Panc1 (cell line): ENCODE measurements around the gene ADAM22. TPM values are rescaled to one million over a fixed set of nuclear protein-coding genes. Genes with fewer than 3 reads are reported as not detected.

ENCODE experiments used
- ATAC-seq: fragments of 200-7000 bp; cut with Tn5 transposase; 2 replicates; pipeline ENCODE4 v1.9.1; 2020; ENCODE audit warnings: mild to moderate bottlenecking, moderate library complexity
- BruUV-seq: library from RNA; stranded (reverse); fragments of 400-500 nt; replicated peaks from 2 replicates; lab custom pipeline; 2021; lab: Mats Ljungman, UMichigan
- CTCF ChIA-PET: fragments of 300-600 bp; sonication (Branson Sonifier 250); formaldehyde crosslinking; loops from one replicate; lab custom pipeline; 2022; ENCODE audit warnings: antibody characterized with exemption; lab: Charles Lee
- POLR2A ChIA-PET: fragments of 300-600 bp; sonication (Branson Sonifier 250); formaldehyde crosslinking; loops from one replicate; lab custom pipeline; 2022; ENCODE audit warnings: antibody characterized with exemption; lab: Charles Lee
- DNase-seq: peaks from one replicate; pipeline ENCODE4 v3.0.0-alpha.2; 2010; ENCODE audit warnings: low read depth, low spot score
- H3K27ac ChIP-seq: 2 replicates; pipeline ENCODE4 v1.5.1; 2011; ENCODE audit warnings: mild to moderate bottlenecking, low read length, inconsistent platforms
- H3K27me3 ChIP-seq: fragments of 200-500 bp; sonication (Bioruptor generic); 2 replicates; pipeline ENCODE4 v1.6.0; 2014; ENCODE audit warnings: low read length, inconsistent platforms; ENCODE audit not compliant: control insufficient read depth, insufficient read depth
- H3K36me3 ChIP-seq: fragments of 200-500 bp; sonication (Bioruptor generic); 2 replicates; pipeline ENCODE4 v1.5.1; 2014; ENCODE audit warnings: inconsistent platforms, mild to moderate bottlenecking, low read length, moderate library complexity; ENCODE audit not compliant: control insufficient read depth, insufficient read depth
- H3K4me1 ChIP-seq: 2 replicates; pipeline ENCODE4 v1.5.1; 2011; ENCODE audit warnings: inconsistent platforms, mild to moderate bottlenecking, low read length, moderate library complexity; ENCODE audit not compliant: control insufficient read depth, insufficient read depth
- H3K4me3 ChIP-seq, 2 experiments: 2 replicates each; pipeline ENCODE4 v1.5.1; 2011 to 2012; ENCODE audit warnings: low read depth in 2 of 2, low read length in 2 of 2, mild to moderate bottlenecking in 2 of 2, inconsistent platforms in 1 of 2, moderate library complexity in 1 of 2
- H3K9me3 ChIP-seq: fragments of 200-500 bp; sonication (Bioruptor generic); 2 replicates; pipeline ENCODE4 v1.5.1; 2014; ENCODE audit warnings: low read depth, mild to moderate bottlenecking, inconsistent platforms, low read length, moderate library complexity; ENCODE audit not compliant: control insufficient read depth, insufficient read depth
- POLR2AphosphoS5 ChIP-seq: IDR thresholded peaks from 2 replicates; pipeline ENCODE4 v1.6.1; 2012; ENCODE audit warnings: mild to moderate bottlenecking, low read depth, low read length, moderate library complexity
- REST ChIP-seq, 2 experiments: IDR thresholded peaks; 2 replicates each; pipeline ENCODE4 v1.6.1; 2011 to 2012; ENCODE audit warnings: low read depth in 2 of 2, control low read depth in 1 of 2, low read length in 1 of 2, mild to moderate bottlenecking in 1 of 2, moderate library complexity in 1 of 2; ENCODE audit not compliant: insufficient read depth in 1 of 2
- SIN3A ChIP-seq: IDR thresholded peaks from 2 replicates; pipeline ENCODE4 v1.6.1; 2012; ENCODE audit warnings: low read depth, mild to moderate bottlenecking, low read length, moderate library complexity, borderline replicate concordance; ENCODE audit not compliant: insufficient read depth
- TCF7L2 ChIP-seq: IDR thresholded peaks from 2 replicates; pipeline ENCODE4 v1.6.1; 2011; ENCODE audit warnings: mild to moderate bottlenecking, low read depth, low read length, inconsistent platforms
- in situ Hi-C: cut with HindIII; loops from 2 replicates; pipeline ENCODE4 v1.10.0; 2016; ENCODE audit warnings: low sequenced_read_pairs, low pct_unique_long_range_greater_than_20kb
- intact Hi-C: fragments of 100-400 bp; cut with micrococcal nuclease; formaldehyde crosslinking; loops from one replicate; pipeline ENCODE4 v1.10.0; 2022; ENCODE audit not compliant: unreplicated experiment
- total RNA-seq: library from RNA; stranded (reverse); gene quantifications from one replicate; pipeline ENCODE4 v1.2.1, GENCODE V29; 2021; ENCODE audit not compliant: unreplicated experiment
- TF ChIP-seq, protein P1 (sequence below): fragments of 450-650 bp; IDR thresholded peaks from 2 replicates; pipeline ENCODE4 v1.5.1; 2017; ENCODE audit warnings: mild to moderate bottlenecking

ADAM22 gene
- total RNA-seq, 1 experiment from 2014 or later, result 4.2 TPM

GRCh38 chr7:88083883-88084282, 149.8 kb downstream of the ADAM22 start:
- Histone ChIP-seq H3K27me3 (no peaks in the 10 kb centered on the region), H3K4me3 (no peak overlapping the region), H3K9me3 (no peaks in the 10 kb centered on the region), H3K36me3 (no peaks in the 10 kb centered on the region), H3K27ac (no peak overlapping the region), H3K4me1 (no peaks in the 10 kb centered on the region)
- ATAC-seq (no peak), DNase-seq (no peak)
- no peak for TF ChIP-seq SIN3A
- no peak for TF ChIP-seq REST (IDR thresholded peaks at IDR 0.05; ENCODE audit: insufficient read depth in 1 of 2, low read depth in 2 of 2, low read length in 1 of 2)
- no peak for TF ChIP-seq POLR2AphosphoS5
- TF ChIP-seq, protein P1, sequence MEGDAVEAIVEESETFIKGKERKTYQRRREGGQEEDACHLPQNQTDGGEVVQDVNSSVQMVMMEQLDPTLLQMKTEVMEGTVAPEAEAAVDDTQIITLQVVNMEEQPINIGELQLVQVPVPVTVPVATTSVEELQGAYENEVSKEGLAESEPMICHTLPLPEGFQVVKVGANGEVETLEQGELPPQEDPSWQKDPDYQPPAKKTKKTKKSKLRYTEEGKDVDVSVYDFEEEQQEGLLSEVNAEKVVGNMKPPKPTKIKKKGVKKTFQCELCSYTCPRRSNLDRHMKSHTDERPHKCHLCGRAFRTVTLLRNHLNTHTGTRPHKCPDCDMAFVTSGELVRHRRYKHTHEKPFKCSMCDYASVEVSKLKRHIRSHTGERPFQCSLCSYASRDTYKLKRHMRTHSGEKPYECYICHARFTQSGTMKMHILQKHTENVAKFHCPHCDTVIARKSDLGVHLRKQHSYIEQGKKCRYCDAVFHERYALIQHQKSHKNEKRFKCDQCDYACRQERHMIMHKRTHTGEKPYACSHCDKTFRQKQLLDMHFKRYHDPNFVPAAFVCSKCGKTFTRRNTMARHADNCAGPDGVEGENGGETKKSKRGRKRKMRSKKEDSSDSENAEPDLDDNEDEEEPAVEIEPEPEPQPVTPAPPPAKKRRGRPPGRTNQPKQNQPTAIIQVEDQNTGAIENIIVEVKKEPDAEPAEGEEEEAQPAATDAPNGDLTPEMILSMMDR, result no peak
- no peak for TF ChIP-seq TCF7L2
- in situ Hi-C loops (no loop called here), intact Hi-C loops (no loop called here)
- BruUV-seq, result no TSS peak
- CTCF ChIA-PET, result no interaction called here
- POLR2A ChIA-PET, result no interaction called here

DNA sequence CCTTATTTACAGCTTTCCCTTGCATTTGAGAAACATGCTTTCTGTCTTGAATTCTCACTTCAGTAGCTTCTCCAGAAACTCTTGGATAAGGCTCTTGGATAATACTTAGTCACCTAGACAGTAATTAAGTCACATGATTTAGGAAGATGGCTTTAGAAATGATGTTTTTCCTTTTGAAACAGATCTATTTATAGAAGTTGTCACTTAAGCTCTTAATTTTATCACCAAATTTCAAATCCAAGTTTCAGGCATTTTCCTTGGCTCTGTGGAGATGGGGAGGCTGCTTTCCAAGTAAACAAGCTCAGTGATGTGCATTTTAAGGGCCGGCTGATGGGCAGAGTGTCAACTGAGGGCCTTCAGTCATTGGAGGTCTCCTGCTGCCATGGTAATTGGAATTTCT, 155.5 kb downstream of the ADAM22 start:
- no TSS peak for BruUV-seq
- ChIA-PET CTCF (no interaction called here), POLR2A (no interaction called here)

More for the DNA sequence above, 155.5 kb downstream of the ADAM22 start:
- no peaks in the 10 kb centered on the region for H3K9me3 ChIP-seq
- no peaks in the 10 kb centered on the region for H3K4me1 ChIP-seq
- H3K36me3 ChIP-seq, result no peaks in the 10 kb centered on the region
- in situ Hi-C loops, result no loop called here
- no peak overlapping the region for H3K27ac ChIP-seq
- H3K4me3 ChIP-seq, result no peak overlapping the region
- ATAC-seq (no peak), DNase-seq (no peak)
- no peaks in the 10 kb centered on the region for H3K27me3 ChIP-seq
- intact Hi-C loops, result no loop called here
- TF ChIP-seq SIN3A, result no peak
- no peak for TF ChIP-seq POLR2AphosphoS5
- TF ChIP-seq, protein P1, result no peak
- no peak for TF ChIP-seq REST (IDR thresholded peaks at IDR 0.05; ENCODE audit: insufficient read depth in 1 of 2, low read depth in 2 of 2, low read length in 1 of 2)
- no peak for TF ChIP-seq TCF7L2
